Measurements from ENCODE around the gene WDFY2. TPM values are rescaled to one million over a fixed set of nuclear protein-coding genes. Genes with fewer than 3 reads are reported as not detected.

WDFY2 gene
- polyA plus RNA-seq, 3 donors, result 6.5 to 40.1 (median 9.1) TPM

DNA sequence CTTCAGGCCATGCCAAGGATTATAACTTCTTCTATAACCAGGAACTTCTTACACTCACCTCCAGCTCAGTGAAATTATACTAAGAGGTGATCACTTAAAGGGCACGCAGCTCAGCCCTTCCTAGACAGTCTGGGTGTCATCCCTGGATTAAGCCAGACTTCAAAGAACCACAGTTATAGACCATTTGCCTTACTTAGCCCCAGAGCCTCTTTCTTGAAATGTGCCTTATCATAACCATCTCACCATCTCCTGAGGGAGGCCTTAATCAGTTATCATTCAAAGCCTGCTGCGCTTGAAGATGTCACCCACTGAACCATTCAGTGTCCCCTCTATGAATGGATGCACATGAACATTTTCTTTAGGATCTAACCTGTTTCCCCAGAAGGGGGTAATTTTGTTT, 229.8 kb downstream of the WDFY2 start:
- intact Hi-C loops (cut with micrococcal nuclease), result loop anchor here in 1 of 2 donors (2.0 to 5.0 kb wide), 2 partner anchors 19 to 33 kb away; partner anchors contain the start of gene TMEM272
- H3K4me3 ChIP-seq (replicated peaks in 1 of 3; ENCODE audit: low read depth in 2 of 3, low read length in 3 of 3), result no peak overlapping the region
- peak overlapping the region in 1 of 7 donors; percentile 28 for H3K27ac Mint-ChIP-seq
- H3K27me3 ChIP-seq (ENCODE audit: control insufficient read depth in 2 of 2, insufficient read depth in 2 of 2, low read length in 2 of 2), result no peaks in the 10 kb centered on the region
- no peak for DNase-seq
- H3K4me1 ChIP-seq (ENCODE audit: control insufficient read depth in 1 of 2, insufficient read depth in 2 of 2, low read length in 2 of 2), result peaks cover 31 to 47% of the 10 kb centered on the region in 2 donors
- no peaks in the 10 kb centered on the region for H3K36me3 ChIP-seq (replicated peaks in 1 of 2; ENCODE audit: control insufficient read depth in 1 of 2, insufficient read depth in 2 of 2, low read length in 2 of 2)
- no peak overlapping the region for H3K9ac ChIP-seq (ENCODE audit: insufficient read depth, low read length, poor library complexity, severe bottlenecking)
- H3K9me3 Mint-ChIP-seq, result no peaks in the 10 kb centered on the region
- peaks cover 58% of the 10 kb centered on the region for H3K4me1 Mint-ChIP-seq
- H3K27me3 Mint-ChIP-seq (ENCODE audit: low read depth in 3 of 3), result peaks cover 0 to 7% (median 2%) of the 10 kb centered on the region in 3 donors
- H3K36me3 Mint-ChIP-seq, result peaks cover 0 to 7% of the 10 kb centered on the region in 2 donors
- no peak overlapping the region for H3K27ac ChIP-seq (ENCODE audit: low read depth in 1 of 2, low read length in 2 of 2)
- WGBS (ENCODE audit: insufficient coverage), result no CpG with 5 or more reads among the region's 2 CpGs
- no peak overlapping the region for H2AFZ ChIP-seq (ENCODE audit: insufficient read depth, low read depth, low read length, poor library complexity, severe bottlenecking)
- no peaks in the 10 kb centered on the region for H3K79me2 ChIP-seq (ENCODE audit: insufficient read depth, low read length)
- TF ChIP-seq, protein P1, sequence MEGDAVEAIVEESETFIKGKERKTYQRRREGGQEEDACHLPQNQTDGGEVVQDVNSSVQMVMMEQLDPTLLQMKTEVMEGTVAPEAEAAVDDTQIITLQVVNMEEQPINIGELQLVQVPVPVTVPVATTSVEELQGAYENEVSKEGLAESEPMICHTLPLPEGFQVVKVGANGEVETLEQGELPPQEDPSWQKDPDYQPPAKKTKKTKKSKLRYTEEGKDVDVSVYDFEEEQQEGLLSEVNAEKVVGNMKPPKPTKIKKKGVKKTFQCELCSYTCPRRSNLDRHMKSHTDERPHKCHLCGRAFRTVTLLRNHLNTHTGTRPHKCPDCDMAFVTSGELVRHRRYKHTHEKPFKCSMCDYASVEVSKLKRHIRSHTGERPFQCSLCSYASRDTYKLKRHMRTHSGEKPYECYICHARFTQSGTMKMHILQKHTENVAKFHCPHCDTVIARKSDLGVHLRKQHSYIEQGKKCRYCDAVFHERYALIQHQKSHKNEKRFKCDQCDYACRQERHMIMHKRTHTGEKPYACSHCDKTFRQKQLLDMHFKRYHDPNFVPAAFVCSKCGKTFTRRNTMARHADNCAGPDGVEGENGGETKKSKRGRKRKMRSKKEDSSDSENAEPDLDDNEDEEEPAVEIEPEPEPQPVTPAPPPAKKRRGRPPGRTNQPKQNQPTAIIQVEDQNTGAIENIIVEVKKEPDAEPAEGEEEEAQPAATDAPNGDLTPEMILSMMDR (IDR thresholded peaks at IDR 0.05), result no peak
- H3K4me2 ChIP-seq (replicated peaks; ENCODE audit: extremely low read depth, low read length, poor library complexity, severe bottlenecking), result no peak overlapping the region
- no peak overlapping the region for H3K4me3 Mint-ChIP-seq
- H3K9me3 ChIP-seq (replicated peaks in 1 of 2; ENCODE audit: control insufficient read depth in 1 of 2, insufficient read depth in 1 of 2, low read length in 2 of 2), result no peaks in the 10 kb centered on the region
- no peaks in the 10 kb centered on the region for H4K20me1 ChIP-seq (ENCODE audit: insufficient read depth, low read length)

- peaks cover 0 to 4% of the 10 kb centered on the region in 2 donors for H3K36me3 Mint-ChIP-seq
- H2AFZ ChIP-seq (ENCODE audit: insufficient read depth, low read depth, low read length, poor library complexity, severe bottlenecking), result peak overlapping the region; percentile 93
- H3K27me3 Mint-ChIP-seq (ENCODE audit: low read depth in 3 of 3), result peaks cover 0 to 3% (median 2%) of the 10 kb centered on the region in 3 donors
- peak overlapping the region; percentile 22 for H3K9ac ChIP-seq (ENCODE audit: insufficient read depth, low read length, poor library complexity, severe bottlenecking)
- H3K9me3 Mint-ChIP-seq, result no peaks in the 10 kb centered on the region
- H3K4me1 Mint-ChIP-seq, result peaks cover 64% of the 10 kb centered on the region
- no peaks in the 10 kb centered on the region for H3K27me3 ChIP-seq (ENCODE audit: control insufficient read depth in 2 of 2, insufficient read depth in 2 of 2, low read length in 2 of 2)
- no peaks in the 10 kb centered on the region for H4K20me1 ChIP-seq (ENCODE audit: insufficient read depth, low read length)
- H3K79me2 ChIP-seq (ENCODE audit: insufficient read depth, low read length), result no peaks in the 10 kb centered on the region
- H3K27ac Mint-ChIP-seq, result peak overlapping the region; percentile 66 to 94 (median 82)
- TF ChIP-seq, protein P1 (IDR thresholded peaks at IDR 0.05), result peak; percentile 93
- H3K27ac ChIP-seq (ENCODE audit: low read depth in 1 of 2, low read length in 2 of 2), result peak overlapping the region in 1 of 2 donors; percentile 79
- H3K9me3 ChIP-seq (replicated peaks in 1 of 2; ENCODE audit: control insufficient read depth in 1 of 2, insufficient read depth in 1 of 2, low read length in 2 of 2), result no peaks in the 10 kb centered on the region
- intact Hi-C loops (cut with micrococcal nuclease), result loop anchor here in 1 of 2 donors (2.0 to 5.0 kb wide), 2 partner anchors 18 to 32 kb away; partner anchors contain the start of gene TMEM272
- H3K36me3 ChIP-seq (replicated peaks in 1 of 2; ENCODE audit: control insufficient read depth in 1 of 2, insufficient read depth in 2 of 2, low read length in 2 of 2), result no peaks in the 10 kb centered on the region
- H3K4me3 Mint-ChIP-seq, result peak overlapping the region; percentile 73 to 90
- H3K4me3 ChIP-seq (replicated peaks in 1 of 3; ENCODE audit: low read depth in 2 of 3, low read length in 3 of 3), result peak overlapping the region; percentile 8 to 68 (median 40)
- 28% methylated on average over 8 of the region's 13 CpGs for WGBS (ENCODE audit: insufficient coverage)
- DNase-seq, result peak; percentile 60 to 77 (median 71)
- peak overlapping the region; percentile 73 for H3K4me2 ChIP-seq (replicated peaks; ENCODE audit: extremely low read depth, low read length, poor library complexity, severe bottlenecking)
- H3K4me1 ChIP-seq (ENCODE audit: control insufficient read depth in 1 of 2, insufficient read depth in 2 of 2, low read length in 2 of 2), result peaks cover 41 to 51% of the 10 kb centered on the region in 2 donors
Measured at GRCh38 chr13:51814825-51815650, 230.8 kb downstream of the WDFY2 start.
